ENCODE measurements around the gene ANKRD35. TPM values are rescaled to one million over a fixed set of nuclear protein-coding genes. Genes with fewer than 3 reads are reported as not detected.
A peak's percentile ranks its signal among the peaks of the same experiment; 100 is the strongest.

ANKRD35 gene
- total RNA-seq, 1 experiment from 2014 or later, result not detected

DNA sequence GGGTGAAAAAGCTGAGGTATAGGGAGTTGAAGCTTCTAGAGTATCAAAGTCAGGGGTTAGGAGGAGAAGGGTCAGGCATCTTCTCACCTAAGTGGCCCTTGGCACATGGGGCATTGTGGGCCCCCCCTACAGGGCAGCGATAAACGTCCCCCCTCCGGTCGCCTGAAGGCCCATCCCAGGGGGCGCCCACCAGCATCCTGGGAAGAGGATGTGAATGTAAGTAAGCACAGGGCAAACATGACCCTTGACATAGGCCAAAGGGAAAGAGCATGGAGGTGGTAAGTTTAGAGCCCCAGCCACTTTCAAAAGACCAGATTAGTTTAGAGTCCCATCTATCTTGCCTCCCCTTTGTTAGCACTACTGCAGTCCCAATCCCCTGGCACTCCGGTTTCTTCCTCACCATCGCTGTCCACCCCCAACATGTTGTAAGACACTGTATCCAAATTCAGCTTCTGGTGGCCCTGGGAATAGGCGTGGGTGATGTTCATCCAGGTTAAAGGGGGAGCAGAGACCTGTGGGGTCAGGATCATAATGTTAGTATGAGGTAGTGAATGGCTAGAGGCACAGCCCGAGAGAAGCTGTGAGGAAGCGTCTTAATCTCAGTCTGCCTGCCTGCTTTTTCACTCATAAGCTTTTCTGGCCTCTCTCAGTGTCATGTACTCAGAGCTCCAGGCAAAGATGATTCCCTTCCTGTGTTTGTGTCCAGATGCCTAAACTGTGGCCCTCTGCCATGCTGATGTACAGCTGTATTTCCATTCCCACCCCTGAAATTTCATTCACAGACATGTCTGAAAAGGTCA, 21.5 kb upstream of the ANKRD35 start:
- DNase-seq (ENCODE audit: low read depth, low spot score), result no peak
- in situ Hi-C loops (cut with HindIII; ENCODE audit: low pct_unique_long_range_greater_than_20kb, low sequenced_read_pairs), result no loop called here

DNA sequence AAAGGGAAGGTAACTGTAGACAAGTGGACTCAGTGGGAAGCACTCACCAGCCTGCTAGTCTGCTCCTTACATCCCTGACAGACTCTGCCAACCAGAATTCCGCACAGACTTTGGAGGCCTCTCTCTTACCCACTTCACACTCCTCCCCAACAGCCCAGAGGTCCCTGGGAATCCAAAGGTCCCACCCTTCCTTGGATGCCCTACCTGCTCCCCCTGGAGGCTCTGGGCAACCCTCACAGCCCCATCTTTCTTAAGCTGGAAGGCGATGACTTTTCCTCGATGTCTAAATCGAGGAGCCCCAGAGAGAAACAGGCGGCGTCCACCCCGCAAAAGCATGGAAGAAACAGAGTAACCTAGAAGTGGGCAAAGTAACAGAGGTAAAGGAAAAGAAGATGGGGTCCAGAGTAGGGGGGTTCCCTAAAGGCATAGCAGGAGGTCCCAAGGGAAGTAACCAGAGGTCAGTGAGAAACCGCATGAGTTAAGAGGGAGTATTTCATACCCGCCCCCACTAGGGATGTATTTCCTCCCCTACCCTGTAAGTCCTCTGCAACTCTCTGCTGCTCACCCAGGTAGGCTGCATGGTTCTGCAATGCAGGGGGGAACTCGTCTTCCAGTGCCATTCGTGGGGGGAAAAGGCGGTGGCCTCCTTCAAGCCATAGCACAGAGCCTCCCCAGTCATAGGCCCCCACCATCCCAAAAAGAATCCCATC, 15.8 kb upstream of the ANKRD35 start:
- DNase-seq (ENCODE audit: low read depth, low spot score), result peak; percentile 25
- in situ Hi-C loops (cut with HindIII; ENCODE audit: low pct_unique_long_range_greater_than_20kb, low sequenced_read_pairs), result no loop called here

DNA sequence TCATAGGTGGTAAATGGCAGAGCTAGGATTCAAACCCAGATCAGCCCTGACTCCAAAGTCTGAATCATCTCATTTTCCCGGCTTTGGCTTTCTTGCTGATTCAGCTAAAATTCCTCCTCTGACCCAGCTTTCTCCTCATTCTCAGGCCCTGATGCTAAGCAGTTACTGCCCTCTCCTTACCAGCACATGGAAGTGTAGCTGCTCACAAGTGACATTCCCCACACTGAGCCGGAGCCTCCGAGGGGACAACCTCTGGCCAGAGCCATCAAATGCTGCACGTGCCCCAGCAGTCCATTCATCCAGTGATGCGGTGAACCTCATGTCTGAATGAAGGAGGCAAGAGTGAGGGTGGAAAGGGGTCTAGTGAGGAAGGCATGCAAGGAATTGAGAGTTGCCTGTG, 13.1 kb upstream of the ANKRD35 start:
- in situ Hi-C loops (cut with HindIII; ENCODE audit: low pct_unique_long_range_greater_than_20kb, low sequenced_read_pairs), result no loop called here
- DNase-seq (ENCODE audit: low read depth, low spot score), result no peak

DNA sequence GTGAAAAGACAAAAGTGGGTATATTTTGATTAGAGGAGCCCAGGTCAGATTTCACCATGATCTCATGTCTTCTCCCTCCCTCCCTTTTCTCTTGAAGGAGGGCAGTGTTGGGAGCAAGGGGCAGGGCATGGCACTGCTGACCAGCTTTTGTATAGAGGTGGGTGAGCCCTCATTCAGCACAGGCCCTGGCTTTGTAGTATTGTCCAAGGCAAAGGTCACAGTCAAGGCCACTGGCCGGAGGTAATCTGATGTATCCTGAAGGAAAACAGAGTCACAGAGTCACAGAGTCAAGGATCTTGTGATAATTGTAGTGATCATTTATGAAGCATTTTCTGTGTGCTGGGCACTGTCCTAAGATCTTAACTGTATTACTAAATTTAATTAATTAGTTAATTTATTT, 12.3 kb upstream of the ANKRD35 start:
- peak; percentile 36 for DNase-seq (ENCODE audit: low read depth, low spot score)
- in situ Hi-C loops (cut with HindIII; ENCODE audit: low pct_unique_long_range_greater_than_20kb, low sequenced_read_pairs), result no loop called here

DNA sequence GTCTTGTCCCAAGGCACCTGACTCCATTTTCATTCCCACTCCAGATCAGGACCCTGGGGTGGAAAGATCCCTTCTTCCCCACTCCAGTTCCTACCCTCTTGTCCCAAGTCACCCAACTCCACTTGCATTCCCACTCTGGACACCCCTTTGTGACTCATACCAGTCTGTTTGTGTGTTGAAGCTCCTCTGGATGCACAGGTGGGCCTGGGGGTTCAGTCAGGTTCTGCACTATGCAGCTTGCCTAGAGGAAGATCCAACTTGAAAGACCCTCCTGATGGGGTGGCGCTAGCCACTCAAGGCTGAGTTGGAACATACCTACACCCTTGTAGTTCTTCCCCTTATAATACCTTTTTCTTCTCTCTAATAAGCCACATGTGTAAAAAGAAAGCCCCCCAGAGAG, 9.8 kb upstream of the ANKRD35 start:
- in situ Hi-C loops (cut with HindIII; ENCODE audit: low pct_unique_long_range_greater_than_20kb, low sequenced_read_pairs), result no loop called here
- DNase-seq (ENCODE audit: low read depth, low spot score), result no peak

DNA sequence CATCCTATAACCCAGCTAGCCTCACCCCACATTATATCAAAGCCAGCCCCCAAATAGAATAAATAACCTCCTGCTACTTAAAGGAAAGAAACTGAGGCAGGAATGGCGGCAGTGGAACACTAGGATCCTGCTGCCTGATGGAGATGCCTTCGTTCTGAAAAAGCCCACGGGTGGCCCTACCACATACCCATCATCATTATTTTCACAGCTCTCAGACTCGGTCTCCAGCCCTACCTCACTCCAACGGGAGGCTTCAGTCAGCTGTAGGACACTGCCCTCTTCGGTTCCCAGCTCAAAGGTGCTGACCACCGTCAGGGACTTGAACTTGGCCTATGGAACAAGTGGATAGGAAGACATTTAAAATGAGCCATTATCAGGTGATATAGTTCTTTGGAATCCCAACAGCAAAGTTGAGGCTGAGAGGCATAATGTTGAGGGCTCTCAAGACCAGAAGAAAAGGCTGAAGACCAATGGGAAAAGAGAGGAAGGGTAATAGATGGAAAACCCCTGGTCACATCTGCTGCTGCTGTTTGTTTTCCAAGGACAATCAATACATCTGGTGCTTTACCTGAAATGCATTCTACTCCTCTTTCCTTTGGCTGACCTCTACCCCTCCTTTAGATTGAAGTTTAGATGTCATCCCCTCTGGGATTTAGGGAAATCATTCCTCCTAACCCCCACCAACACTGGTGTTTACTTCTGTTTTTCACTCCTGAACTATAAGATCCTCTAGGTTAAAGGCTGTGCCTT, 7.8 kb upstream of the ANKRD35 start:
- DNase-seq (ENCODE audit: low read depth, low spot score), result no peak
- in situ Hi-C loops (cut with HindIII; ENCODE audit: low pct_unique_long_range_greater_than_20kb, low sequenced_read_pairs), result no loop called here

DNA sequence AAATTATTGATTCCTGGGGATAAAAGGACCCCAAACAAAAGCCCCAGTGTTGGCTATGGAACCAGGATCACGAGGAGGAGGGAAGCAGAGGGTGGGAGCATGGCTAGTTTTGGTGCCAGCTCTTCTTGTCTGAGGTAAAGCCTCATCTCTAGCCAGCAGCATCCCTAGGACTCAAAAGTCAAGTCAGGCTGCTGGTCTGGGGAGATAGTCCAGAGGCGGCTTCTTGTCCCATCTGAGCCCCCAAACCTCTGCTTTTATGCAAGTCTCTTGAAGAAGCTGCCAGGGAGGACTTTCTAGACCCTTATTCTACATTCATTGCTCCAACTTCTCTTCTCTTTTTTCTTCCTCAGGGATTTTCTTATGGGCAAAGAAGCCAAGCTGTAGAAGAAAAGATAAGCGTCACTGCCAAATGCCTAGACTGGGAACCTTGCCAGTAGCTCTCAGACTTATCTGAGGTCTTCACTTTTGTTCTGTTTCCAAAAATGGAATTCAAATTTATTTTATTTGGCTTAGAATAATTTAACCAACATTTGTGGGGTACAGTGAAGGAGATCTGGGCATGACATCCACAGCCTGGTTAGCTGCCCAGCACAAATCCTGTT, 6.9 kb upstream of the ANKRD35 start:
- in situ Hi-C loops (cut with HindIII; ENCODE audit: low pct_unique_long_range_greater_than_20kb, low sequenced_read_pairs), result no loop called here
- no peak for DNase-seq (ENCODE audit: low read depth, low spot score)

DNA sequence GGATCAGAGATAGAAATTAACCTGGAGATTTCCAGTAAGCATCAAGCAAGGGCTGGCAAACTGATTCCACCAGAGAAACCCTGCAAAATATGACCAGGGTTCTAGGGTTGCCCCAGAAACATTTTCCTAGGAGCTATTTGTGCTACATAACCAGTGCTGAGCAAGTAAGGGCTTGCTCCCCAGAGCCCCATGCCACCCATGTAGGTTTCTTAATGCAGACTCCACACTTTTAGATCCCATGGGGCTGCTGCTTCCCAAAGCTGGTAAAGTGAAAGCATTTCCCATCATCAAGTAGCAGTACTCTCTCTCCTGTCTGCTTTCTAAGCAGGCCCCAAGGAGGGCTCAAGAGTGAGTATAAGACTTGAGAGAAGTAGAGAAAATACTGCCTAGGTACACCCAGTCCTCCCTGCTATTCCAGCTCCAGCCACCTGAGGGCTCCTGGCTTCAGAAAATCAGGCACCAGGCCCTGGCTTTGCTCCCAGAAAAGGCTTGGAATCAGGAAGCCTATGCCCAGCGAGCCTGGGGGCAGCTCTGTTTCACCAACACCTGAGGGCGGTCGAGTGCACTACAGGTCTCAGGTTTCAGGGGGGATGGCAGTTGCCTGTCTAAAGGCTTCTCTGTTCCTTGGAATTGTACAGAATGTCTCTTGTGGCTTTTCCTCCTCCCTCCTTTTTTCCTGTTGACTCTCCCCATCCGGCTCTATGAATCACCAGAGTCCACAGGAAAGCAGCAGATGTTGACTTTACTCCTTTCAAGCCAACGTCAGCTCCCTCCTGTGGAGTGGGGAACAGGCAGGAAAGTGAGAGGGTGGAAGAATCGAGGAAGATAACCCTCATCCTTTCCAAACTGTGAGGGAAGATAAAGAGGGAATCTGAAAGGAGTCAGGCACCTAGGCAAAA, 6.2 kb upstream of the ANKRD35 start:
- DNase-seq (ENCODE audit: low read depth, low spot score), result peak; percentile 100
- in situ Hi-C loops (cut with HindIII; ENCODE audit: low pct_unique_long_range_greater_than_20kb, low sequenced_read_pairs), result no loop called here

DNA sequence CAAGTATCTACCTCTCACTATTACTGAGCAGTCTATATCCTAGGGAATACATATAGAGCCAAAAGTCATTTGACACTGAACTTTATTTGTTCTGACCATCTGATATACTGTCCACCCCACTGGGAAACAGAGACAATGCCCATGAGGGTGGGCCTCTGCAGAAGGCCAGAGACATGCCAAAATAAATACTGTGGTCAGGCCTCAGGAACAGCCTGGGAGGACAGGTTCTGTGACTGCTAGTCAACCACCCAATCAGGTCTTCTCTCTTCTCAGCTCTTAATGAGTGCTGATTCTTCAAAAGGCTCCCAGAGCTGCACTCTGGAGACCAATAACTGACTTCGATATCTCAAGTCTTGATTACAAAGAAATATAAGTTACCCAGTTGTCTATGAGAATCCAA, 5.5 kb upstream of the ANKRD35 start:
- in situ Hi-C loops (cut with HindIII; ENCODE audit: low pct_unique_long_range_greater_than_20kb, low sequenced_read_pairs), result no loop called here
- DNase-seq (ENCODE audit: low read depth, low spot score), result peak; percentile 28

DNA sequence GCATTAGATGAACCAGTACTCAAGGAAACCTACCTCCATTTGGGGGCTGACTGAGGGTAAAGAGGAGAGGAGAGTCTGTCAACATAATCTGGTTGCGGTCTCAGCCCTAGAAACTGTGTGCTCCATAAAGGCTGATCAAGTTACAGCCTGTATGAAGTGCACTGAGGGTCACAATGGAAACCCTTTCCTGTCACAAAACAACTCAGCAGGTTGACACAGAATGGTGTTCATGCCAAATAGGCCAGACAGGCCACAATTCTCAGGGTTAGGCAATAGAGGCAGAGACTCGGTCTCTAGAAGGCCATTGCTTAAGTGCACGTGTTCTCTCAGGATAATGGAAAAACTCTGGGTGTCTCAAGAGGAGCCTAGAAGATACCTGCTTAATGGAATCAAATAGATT, 4.1 kb upstream of the ANKRD35 start:
- in situ Hi-C loops (cut with HindIII; ENCODE audit: low pct_unique_long_range_greater_than_20kb, low sequenced_read_pairs), result no loop called here
- no peak for DNase-seq (ENCODE audit: low read depth, low spot score)

DNA sequence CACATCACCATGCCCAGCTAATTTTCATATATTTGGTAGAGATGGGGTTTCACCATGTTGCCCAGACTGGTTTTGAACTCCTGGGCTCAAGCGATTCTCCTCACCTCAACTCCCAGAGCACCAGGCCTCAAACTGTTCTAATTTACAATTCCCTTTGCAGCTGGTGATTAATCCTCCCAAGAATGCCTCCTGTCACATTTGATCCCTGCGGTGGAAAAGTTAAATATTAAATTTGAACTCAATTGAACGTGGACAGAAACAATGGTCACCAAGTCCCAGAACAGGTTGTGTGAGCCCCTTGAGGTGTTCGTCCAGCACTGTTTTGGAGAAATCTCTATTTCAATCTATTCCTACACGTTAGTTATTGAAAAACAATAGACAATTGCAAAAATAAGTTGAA, 2.0 kb upstream of the ANKRD35 start:
- in situ Hi-C loops (cut with HindIII; ENCODE audit: low pct_unique_long_range_greater_than_20kb, low sequenced_read_pairs), result no loop called here
- no peak for DNase-seq (ENCODE audit: low read depth, low spot score)

DNA sequence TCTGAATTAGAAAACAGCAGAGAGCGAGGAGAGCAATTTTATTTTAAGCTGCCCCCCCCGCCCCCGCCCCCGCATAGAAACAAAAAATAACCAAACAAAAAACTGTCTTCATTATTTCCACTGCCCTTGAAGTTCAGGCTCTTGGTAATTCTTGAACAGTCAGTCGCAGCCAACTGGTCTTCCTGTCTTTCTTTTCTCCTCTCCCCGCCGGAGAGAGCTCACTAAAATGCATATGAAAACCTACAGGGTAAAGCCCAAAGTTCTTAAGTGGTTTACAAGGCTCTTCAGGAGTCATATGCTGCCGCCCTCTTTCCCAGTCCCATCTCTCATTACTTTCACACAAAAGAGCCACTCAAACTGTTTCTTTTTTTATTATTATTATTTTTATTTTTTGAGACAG, 1.1 kb upstream of the ANKRD35 start:
- in situ Hi-C loops (cut with HindIII; ENCODE audit: low pct_unique_long_range_greater_than_20kb, low sequenced_read_pairs), result no loop called here
- no peak for DNase-seq (ENCODE audit: low read depth, low spot score)

DNA sequence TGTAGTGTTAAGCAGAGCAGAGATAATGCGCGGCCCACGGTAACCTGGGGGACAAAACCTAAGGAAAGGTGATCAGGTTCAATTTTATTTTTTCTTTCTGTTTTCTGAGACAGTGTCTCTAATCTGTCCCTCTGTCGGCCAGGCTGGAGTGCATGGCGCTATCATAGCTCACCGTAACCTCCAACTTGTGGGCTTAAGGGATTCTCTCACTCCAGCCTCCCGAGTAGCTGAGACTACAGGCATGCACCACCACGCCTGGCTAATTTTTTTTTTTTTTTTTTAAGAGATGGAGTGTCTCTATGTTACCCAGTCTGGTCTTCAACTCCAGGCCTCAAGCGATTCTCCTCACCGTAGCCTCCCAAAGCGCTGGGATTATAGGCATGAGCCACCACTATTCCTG, 724 bp upstream of the ANKRD35 start:
- no peak for DNase-seq (ENCODE audit: low read depth, low spot score)
- in situ Hi-C loops (cut with HindIII; ENCODE audit: low pct_unique_long_range_greater_than_20kb, low sequenced_read_pairs), result no loop called here

DNA sequence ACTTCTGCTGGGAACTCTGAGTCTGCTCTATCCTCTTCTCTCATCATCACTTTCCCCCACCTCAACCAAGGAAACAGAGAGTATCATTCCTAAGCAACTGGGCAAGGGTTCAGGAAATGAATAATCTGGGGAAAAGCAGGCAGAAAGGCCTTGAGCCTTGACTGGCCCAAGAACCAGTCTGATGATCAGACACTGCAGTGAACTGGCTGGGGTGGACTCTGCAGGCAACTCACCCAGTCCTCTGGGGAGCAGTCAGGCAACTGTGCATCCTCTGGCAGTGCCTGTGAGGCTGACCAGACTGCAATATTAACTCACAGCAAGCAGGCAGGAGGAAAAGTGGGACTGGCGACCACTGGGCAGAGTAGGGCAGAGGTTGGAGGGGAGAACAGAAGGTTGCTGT, 991 bp downstream of the ANKRD35 start:
- in situ Hi-C loops (cut with HindIII; ENCODE audit: low pct_unique_long_range_greater_than_20kb, low sequenced_read_pairs), result no loop called here
- DNase-seq (ENCODE audit: low read depth, low spot score), result no peak

DNA sequence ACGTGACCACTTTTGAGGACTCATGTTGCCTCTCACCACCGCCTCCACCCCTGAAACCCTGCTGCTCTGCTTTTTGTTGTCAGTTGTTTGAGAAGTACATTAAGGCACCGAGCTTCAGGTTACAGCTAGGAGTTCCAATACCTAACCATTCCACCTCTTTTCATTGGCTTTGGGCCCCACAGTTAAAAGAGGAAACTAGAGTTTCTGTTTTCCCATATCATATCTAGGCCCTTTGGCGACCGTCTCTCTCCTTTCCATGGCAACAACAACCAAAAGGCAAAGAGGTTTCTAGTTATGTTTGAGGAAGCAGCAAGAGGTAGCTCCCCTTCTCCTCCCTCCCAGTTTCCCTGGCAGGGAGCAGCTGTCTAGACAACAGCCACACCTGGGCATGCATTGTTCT, 5.9 kb downstream of the ANKRD35 start:
- in situ Hi-C loops (cut with HindIII; ENCODE audit: low pct_unique_long_range_greater_than_20kb, low sequenced_read_pairs), result no loop called here
- no peak for DNase-seq (ENCODE audit: low read depth, low spot score)

DNA sequence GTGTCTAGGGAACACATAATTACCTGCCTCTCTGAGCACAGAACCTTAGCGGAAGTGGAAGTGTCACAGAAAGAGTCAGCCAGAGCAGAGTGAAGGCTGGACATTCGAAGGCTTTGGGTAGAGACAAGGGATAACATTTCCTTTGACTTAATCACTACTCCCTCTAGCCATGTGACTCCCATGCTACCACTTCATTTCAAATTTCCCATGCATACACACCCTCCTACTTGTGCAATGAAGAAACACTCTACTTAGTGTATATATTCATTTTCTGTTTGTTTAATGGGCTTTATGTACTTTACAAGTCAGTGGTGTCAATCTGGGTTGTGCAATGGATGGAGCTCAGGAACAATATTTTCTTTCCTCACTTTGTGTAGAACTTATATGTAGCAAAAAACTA, 6.9 kb downstream of the ANKRD35 start:
- DNase-seq (ENCODE audit: low read depth, low spot score), result no peak

DNA sequence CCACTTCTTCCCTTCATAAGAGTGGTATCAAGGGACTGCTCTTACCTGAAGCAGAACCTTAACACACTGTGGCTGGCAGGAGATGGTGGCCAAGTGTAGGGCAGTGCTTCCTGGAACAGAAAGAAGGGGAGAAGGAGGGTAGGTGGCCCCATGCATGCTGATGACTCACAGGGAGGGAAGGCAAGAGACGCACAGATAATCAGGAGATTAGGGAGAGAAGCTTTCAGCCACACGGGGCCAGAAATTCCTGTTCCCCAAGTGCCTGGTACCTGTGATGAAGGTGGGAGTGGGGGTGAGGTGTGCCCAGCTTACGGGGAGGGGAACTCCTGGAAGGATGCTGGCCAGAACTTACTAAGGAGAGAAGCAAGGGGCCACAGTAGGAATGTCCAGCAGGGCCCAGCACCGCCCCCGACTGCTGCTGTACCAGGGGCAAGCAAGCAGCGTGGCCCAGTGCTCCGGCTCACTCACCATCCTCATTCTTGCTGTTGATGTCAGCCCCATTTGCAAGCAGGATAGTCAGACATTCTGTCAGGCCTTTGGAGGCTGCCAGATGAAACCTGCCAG, 7.7 kb downstream of the ANKRD35 start:
- in situ Hi-C loops (cut with HindIII; ENCODE audit: low pct_unique_long_range_greater_than_20kb, low sequenced_read_pairs), result no loop called here
- DNase-seq (ENCODE audit: low read depth, low spot score), result no peak

More for the DNA sequence above, 6.9 kb downstream of the ANKRD35 start:
- in situ Hi-C loops (cut with HindIII; ENCODE audit: low pct_unique_long_range_greater_than_20kb, low sequenced_read_pairs), result no loop called here
